ENCODE measurements around the gene CAST.

The CAST gene

GRCh38 chr5:96781031-96781971 lies 119.1 kb downstream of the CAST start (continued):
- TF ChIP-seq, protein P1, sequence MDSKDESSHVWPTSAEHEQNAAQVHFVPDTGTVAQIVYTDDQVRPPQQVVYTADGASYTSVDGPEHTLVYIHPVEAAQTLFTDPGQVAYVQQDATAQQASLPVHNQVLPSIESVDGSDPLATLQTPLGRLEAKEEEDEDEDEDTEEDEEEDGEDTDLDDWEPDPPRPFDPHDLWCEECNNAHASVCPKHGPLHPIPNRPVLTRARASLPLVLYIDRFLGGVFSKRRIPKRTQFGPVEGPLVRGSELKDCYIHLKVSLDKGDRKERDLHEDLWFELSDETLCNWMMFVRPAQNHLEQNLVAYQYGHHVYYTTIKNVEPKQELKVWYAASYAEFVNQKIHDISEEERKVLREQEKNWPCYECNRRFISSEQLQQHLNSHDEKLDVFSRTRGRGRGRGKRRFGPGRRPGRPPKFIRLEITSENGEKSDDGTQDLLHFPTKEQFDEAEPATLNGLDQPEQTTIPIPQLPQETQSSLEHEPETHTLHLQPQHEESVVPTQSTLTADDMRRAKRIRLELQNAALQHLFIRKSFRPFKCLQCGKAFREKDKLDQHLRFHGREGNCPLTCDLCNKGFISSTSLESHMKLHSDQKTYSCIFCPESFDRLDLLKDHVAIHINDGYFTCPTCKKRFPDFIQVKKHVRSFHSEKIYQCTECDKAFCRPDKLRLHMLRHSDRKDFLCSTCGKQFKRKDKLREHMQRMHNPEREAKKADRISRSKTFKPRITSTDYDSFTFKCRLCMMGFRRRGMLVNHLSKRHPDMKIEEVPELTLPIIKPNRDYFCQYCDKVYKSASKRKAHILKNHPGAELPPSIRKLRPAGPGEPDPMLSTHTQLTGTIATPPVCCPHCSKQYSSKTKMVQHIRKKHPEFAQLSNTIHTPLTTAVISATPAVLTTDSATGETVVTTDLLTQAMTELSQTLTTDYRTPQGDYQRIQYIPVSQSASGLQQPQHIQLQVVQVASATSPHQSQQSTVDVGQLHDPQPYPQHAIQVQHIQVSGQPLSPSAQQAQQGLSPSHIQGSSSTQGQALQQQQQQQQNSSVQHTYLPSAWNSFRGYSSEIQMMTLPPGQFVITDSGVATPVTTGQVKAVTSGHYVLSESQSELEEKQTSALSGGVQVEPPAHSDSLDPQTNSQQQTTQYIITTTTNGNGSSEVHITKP (tag by site-specific recombination; IDR thresholded peaks at IDR 0.05), result 0 out of 2 replicates have a peak, but pooled peaks have one; percentile 27
- TF ChIP-seq ZNF555 (tag by site-specific recombination; conservative IDR thresholded peaks at IDR 0.05), result no peak
- peak; percentile 92 for TF ChIP-seq ZXDB (tag by site-specific recombination; IDR thresholded peaks at IDR 0.05)
- peak; percentile 94 for TF ChIP-seq ZNF580 (tag by site-specific recombination; IDR thresholded peaks at IDR 0.05)
- TF ChIP-seq, protein P2, sequence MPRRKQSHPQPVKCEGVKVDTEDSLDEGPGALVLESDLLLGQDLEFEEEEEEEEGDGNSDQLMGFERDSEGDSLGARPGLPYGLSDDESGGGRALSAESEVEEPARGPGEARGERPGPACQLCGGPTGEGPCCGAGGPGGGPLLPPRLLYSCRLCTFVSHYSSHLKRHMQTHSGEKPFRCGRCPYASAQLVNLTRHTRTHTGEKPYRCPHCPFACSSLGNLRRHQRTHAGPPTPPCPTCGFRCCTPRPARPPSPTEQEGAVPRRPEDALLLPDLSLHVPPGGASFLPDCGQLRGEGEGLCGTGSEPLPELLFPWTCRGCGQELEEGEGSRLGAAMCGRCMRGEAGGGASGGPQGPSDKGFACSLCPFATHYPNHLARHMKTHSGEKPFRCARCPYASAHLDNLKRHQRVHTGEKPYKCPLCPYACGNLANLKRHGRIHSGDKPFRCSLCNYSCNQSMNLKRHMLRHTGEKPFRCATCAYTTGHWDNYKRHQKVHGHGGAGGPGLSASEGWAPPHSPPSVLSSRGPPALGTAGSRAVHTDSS (tag by site-specific recombination; IDR thresholded peaks at IDR 0.05), result no peak
- no peak for TF ChIP-seq MZF1 (tag by site-specific recombination; IDR thresholded peaks at IDR 0.05; ENCODE audit: borderline replicate concordance)
- no peak for TF ChIP-seq ZNF354C (tag by site-specific recombination; IDR thresholded peaks at IDR 0.05; ENCODE audit: borderline replicate concordance, low read depth)
- TF ChIP-seq ZNF514 (tag by site-specific recombination; IDR thresholded peaks at IDR 0.05), result no peak
- no peak for TF ChIP-seq EGR2 (tag by site-specific recombination; IDR thresholded peaks at IDR 0.05; ENCODE audit: low read depth)
- no peak for TF ChIP-seq ZNF776 (tag by site-specific recombination; IDR thresholded peaks at IDR 0.05; ENCODE audit: borderline replicate concordance)
- no peak for TF ChIP-seq ZNF549 (tag by site-specific recombination; IDR thresholded peaks at IDR 0.05)
- no peak for TF ChIP-seq ZNF146 (tag by site-specific recombination; IDR thresholded peaks at IDR 0.05)
- 0 out of 2 replicates have a peak, but pooled peaks have one; percentile 25 for TF ChIP-seq ZNF2 (tag by site-specific recombination; IDR thresholded peaks at IDR 0.05)
- TF ChIP-seq PRDM1 (tag by site-specific recombination; IDR thresholded peaks at IDR 0.05), result no peak
- 0 out of 2 replicates have a peak, but pooled peaks have one; percentile 35 for TF ChIP-seq ZSCAN4 (tag by site-specific recombination; IDR thresholded peaks at IDR 0.05)
- TF ChIP-seq RBAK (tag by site-specific recombination; IDR thresholded peaks at IDR 0.05), result no peak
- 0 out of 2 replicates have a peak, but pooled peaks have one; percentile 23 for TF ChIP-seq HOXD13 (CRISPR knock-in tag; IDR thresholded peaks at IDR 0.05; ENCODE audit: borderline replicate concordance)
- TF ChIP-seq ZNF768 (tag by site-specific recombination; IDR thresholded peaks at IDR 0.05), result no peak
- no peak for TF ChIP-seq ZNF175 (tag by site-specific recombination; IDR thresholded peaks at IDR 0.05)
- TF ChIP-seq ZNF561 (tag by site-specific recombination; IDR thresholded peaks at IDR 0.05; ENCODE audit: borderline replicate concordance), result no peak
- TF ChIP-seq ZNF654 (tag by site-specific recombination; IDR thresholded peaks at IDR 0.05; ENCODE audit: low read depth), result 0 out of 2 replicates have a peak, but pooled peaks have one; percentile 8
- TF ChIP-seq ZNF837 (tag by site-specific recombination; IDR thresholded peaks at IDR 0.05), result no peak
- TF ChIP-seq ZNF670 (tag by site-specific recombination; IDR thresholded peaks at IDR 0.05; ENCODE audit: low read depth), result no peak
- no peak for TF ChIP-seq SP3 (tag by site-specific recombination; IDR thresholded peaks at IDR 0.05)
- no peak for TF ChIP-seq ZNF155 (tag by site-specific recombination; IDR thresholded peaks at IDR 0.05)
- TF ChIP-seq ZBTB6 (tag by site-specific recombination; IDR thresholded peaks at IDR 0.05), result no peak
- no peak for TF ChIP-seq ZNF214 (tag by site-specific recombination; IDR thresholded peaks at IDR 0.05; ENCODE audit: borderline replicate concordance)
- TF ChIP-seq, protein P3, sequence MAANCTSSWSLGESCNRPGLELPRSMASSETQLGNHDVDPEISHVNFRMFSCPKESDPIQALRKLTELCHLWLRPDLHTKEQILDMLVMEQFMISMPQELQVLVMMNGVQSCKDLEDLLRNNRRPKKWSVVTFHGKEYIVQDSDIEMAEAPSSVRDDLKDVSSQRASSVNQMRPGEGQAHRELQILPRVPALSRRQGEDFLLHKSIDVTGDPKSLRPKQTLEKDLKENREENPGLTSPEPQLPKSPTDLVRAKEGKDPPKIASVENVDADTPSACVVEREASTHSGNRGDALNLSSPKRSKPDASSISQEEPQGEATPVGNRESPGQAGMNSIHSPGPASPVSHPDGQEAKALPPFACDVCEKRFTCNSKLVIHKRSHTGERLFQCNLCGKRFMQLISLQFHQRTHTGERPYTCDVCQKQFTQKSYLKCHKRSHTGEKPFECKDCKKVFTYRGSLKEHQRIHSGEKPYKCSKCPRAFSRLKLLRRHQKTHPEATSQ (tag by site-specific recombination; IDR thresholded peaks at IDR 0.05), result no peak
- no peak for TF ChIP-seq REPIN1 (tag by site-specific recombination; IDR thresholded peaks at IDR 0.05; ENCODE audit: low read depth)

Data from HEK293 (cell line).